WERI-Rb-1 (cell line): ENCODE results near the gene JMJD1C.

Experiments
- DNase-seq: peaks from one replicate; pipeline ENCODE4 v3.0.0-alpha.2; 2020
- H3K27ac ChIP-seq: fragments of 250-450 bp; sonication (Bioruptor Pico); 2 replicates; pipeline ENCODE4 v1.5.1; 2020; ENCODE audit warnings: mild to moderate bottlenecking, moderate library complexity
- H3K27me3 ChIP-seq: fragments of 250-450 bp; sonication (Bioruptor Pico); 2 replicates; pipeline ENCODE4 v1.5.1; 2021; ENCODE audit warnings: mild to moderate bottlenecking, low read depth, moderate library complexity; ENCODE audit not compliant: insufficient read depth, severe bottlenecking
- H3K36me3 ChIP-seq: fragments of 250-450 bp; sonication (Bioruptor Pico); 2 replicates; pipeline ENCODE4 v1.5.1; 2020; ENCODE audit warnings: mild to moderate bottlenecking, moderate library complexity
- H3K4me3 ChIP-seq: 2 replicates; pipeline ENCODE4 v1.5.1; 2011; ENCODE audit warnings: low read depth, mild to moderate bottlenecking, control low read depth, low read length
- H3K9me3 ChIP-seq: fragments of 250-450 bp; sonication (Bioruptor Pico); 2 replicates; pipeline ENCODE4 v1.5.1; 2021; ENCODE audit warnings: mild to moderate bottlenecking, moderate library complexity; ENCODE audit not compliant: severe bottlenecking
- CTCF ChIP-seq: IDR thresholded peaks from 2 replicates; pipeline ENCODE4 v1.5.1; 2011; ENCODE audit warnings: low read depth, mild to moderate bottlenecking, control low read depth, inconsistent platforms, low read length

Gene JMJD1C

GRCh38 chr10:63206997-63207811, 258.6 kb downstream of the JMJD1C start:
- no peaks in the 10 kb centered on the region for H3K27me3 ChIP-seq
- H3K27ac ChIP-seq: no peak overlapping the region
- TF ChIP-seq CTCF: no peak
- no peak for DNase-seq
- no peaks in the 10 kb centered on the region for H3K9me3 ChIP-seq
- H3K36me3 ChIP-seq: peaks cover 71% of the 10 kb centered on the region
- no peak overlapping the region for H3K4me3 ChIP-seq

- Histone ChIP-seq H3K27ac (no peak overlapping the region), H3K4me3 (no peak overlapping the region)
Measured at GRCh38 chr10:63206576-63206975, 259.2 kb downstream of the JMJD1C start.

GRCh38 chr10:63205421-63205820, 260.4 kb downstream of the JMJD1C start:
- Histone ChIP-seq H3K27me3 (no peaks in the 10 kb centered on the region), H3K4me3 (no peak overlapping the region), H3K9me3 (no peaks in the 10 kb centered on the region), H3K27ac (no peak overlapping the region), H3K36me3 (peaks cover 67% of the 10 kb centered on the region)
- no peak for DNase-seq
- no peak for TF ChIP-seq CTCF

More at GRCh38 chr10:63206576-63206975, 259.2 kb downstream of the JMJD1C start:
- Histone ChIP-seq H3K36me3 (peaks cover 71% of the 10 kb centered on the region), H3K9me3 (no peaks in the 10 kb centered on the region), H3K27me3 (no peaks in the 10 kb centered on the region)
- DNase-seq: no peak
- TF ChIP-seq CTCF: no peak

- DNase-seq: no peak
- TF ChIP-seq CTCF: no peak
- H3K4me3 ChIP-seq: no peak overlapping the region
- peaks cover 67% of the 10 kb centered on the region for H3K36me3 ChIP-seq
- no peaks in the 10 kb centered on the region for H3K27me3 ChIP-seq
- H3K9me3 ChIP-seq: no peaks in the 10 kb centered on the region
- no peak overlapping the region for H3K27ac ChIP-seq
Measured at GRCh38 chr10:63204667-63205391, 260.9 kb downstream of the JMJD1C start.

GRCh38 chr10:63201118-63201517, 264.7 kb downstream of the JMJD1C start:
- H3K27me3 ChIP-seq: no peaks in the 10 kb centered on the region
- no peak overlapping the region for H3K4me3 ChIP-seq
- DNase-seq: no peak
- TF ChIP-seq CTCF: no peak
- no peaks in the 10 kb centered on the region for H3K9me3 ChIP-seq
- H3K36me3 ChIP-seq: peaks cover 65% of the 10 kb centered on the region
- no peak overlapping the region for H3K27ac ChIP-seq
